HepG2 (cell line): Measurements from ENCODE around the gene KIF6. TPM values are rescaled to one million over a fixed set of nuclear protein-coding genes. Genes with fewer than 3 reads are reported as not detected.

Source experiments
- ATAC-seq: fragments of 200-7000 bp; cut with Tn5 transposase; 3 replicates; pipeline ENCODE4 v1.9.1; 2020; ENCODE audit warnings: mild to moderate bottlenecking, moderate library complexity
- BruUV-seq: library from RNA; stranded (reverse); fragments of 400-500 nt; replicated peaks from 2 replicates; lab custom pipeline; 2021; lab: Mats Ljungman, UMichigan
- CTCF ChIA-PET: fragments of 300-600 bp; formaldehyde crosslinking; extraction: SDS; loops from one replicate; lab custom pipeline; 2021; ENCODE audit warnings: low total read pairs, inconsistent platforms, low intra/inter-chr PET ratio; lab: Yijun Ruan, JAX
- POLR2A ChIA-PET: fragments of 350-600 bp; sonication (Branson Sonifier 250); formaldehyde crosslinking; loops from one replicate; lab custom pipeline; 2020; ENCODE audit warnings: antibody characterized with exemption, inconsistent platforms; lab: Yijun Ruan, JAX
- DNase-seq: peaks from one replicate; pipeline ENCODE4 v3.0.0-alpha.2; 2015; ENCODE audit warnings: low spot score
- FAIRE-seq: peaks from 3 replicates; lab custom pipeline; 2011; peaks lifted over from hg19 to GRCh38; lab: Jason Lieb, UNC
- H2AFZ ChIP-seq: one replicate; pipeline ENCODE4 v1.6.1; 2011; ENCODE audit warnings: low read length, inconsistent platforms
- H3K27ac ChIP-seq: fragments of 300-600 bp; 3 replicates; pipeline ENCODE4 v1.8.0; 2011; ENCODE audit warnings: mixed run types, mild to moderate bottlenecking, mixed read lengths, low read length, inconsistent platforms; ENCODE audit not compliant: insufficient read depth; ENCODE audit errors: extremely low read length
- H3K27me3 ChIP-seq, 2 experiments: fragments of 200-600 bp in 1 of 2; 2 replicates in 1 of 2; 3 replicates in 1 of 2; pipeline versions ENCODE4 v1.6.0 to v1.8.0; 2011; ENCODE audit warnings: low read length in 2 of 2, mild to moderate bottlenecking in 2 of 2, moderate library complexity in 2 of 2, inconsistent platforms in 1 of 2; ENCODE audit not compliant: insufficient read depth in 2 of 2, control insufficient read depth in 1 of 2
- H3K36me3 ChIP-seq, 2 experiments: fragments of 200-600 bp in 1 of 2; replicated peaks in 1 of 2; 2 replicates in 1 of 2; 3 replicates in 1 of 2; pipeline versions ENCODE4 v1.5.1 to v1.8.0; 2011; ENCODE audit warnings: low read length in 2 of 2, inconsistent platforms in 1 of 2; ENCODE audit not compliant: insufficient read depth in 2 of 2, control insufficient read depth in 1 of 2
- H3K4me1 ChIP-seq: 2 replicates; pipeline ENCODE4 v1.5.1; 2012; ENCODE audit warnings: low read length, inconsistent platforms; ENCODE audit not compliant: insufficient read depth
- H3K4me2 ChIP-seq: 2 replicates; pipeline ENCODE4 v1.6.0; 2011; ENCODE audit warnings: low read depth, low read length, inconsistent platforms
- H3K4me3 ChIP-seq, 3 experiments: fragments of 200-600 bp in 1 of 3; sonication (generic), shearing (Covaris generic) in 1 of 3; replicated peaks in 1 of 3; 2 replicates each; pipeline ENCODE4 v1.5.1; 2011 to 2016; ENCODE audit warnings: low read length in 3 of 3, inconsistent platforms in 2 of 3, low read depth in 2 of 3, mild to moderate bottlenecking in 2 of 3, control low read depth in 1 of 3, mixed read lengths in 1 of 3; ENCODE audit not compliant: insufficient read depth in 1 of 3
- H3K79me2 ChIP-seq: one replicate; pipeline ENCODE4 v1.6.1; 2011; ENCODE audit warnings: low read length, inconsistent platforms; ENCODE audit not compliant: insufficient read depth
- H3K9ac ChIP-seq: 2 replicates; pipeline ENCODE4 v1.6.0; 2011; ENCODE audit warnings: mild to moderate bottlenecking, low read depth, low read length, inconsistent platforms; ENCODE audit not compliant: insufficient read depth
- H3K9me3 ChIP-seq: 2 replicates; pipeline ENCODE4 v1.5.1; 2012; ENCODE audit warnings: mild to moderate bottlenecking, low read length
- H4K20me1 ChIP-seq: 2 replicates; pipeline ENCODE4 v1.6.0; 2011; ENCODE audit warnings: inconsistent platforms, mild to moderate bottlenecking, low read length, moderate library complexity; ENCODE audit not compliant: insufficient read depth
- ARNT ChIP-seq: fragments of 450-650 bp; IDR thresholded peaks from 2 replicates; pipeline ENCODE4 v1.6.1; 2017
- EHMT2 ChIP-seq: fragments of 200-600 bp; sonication (generic); IDR thresholded peaks from 2 replicates; pipeline ENCODE4 v1.7.0; 2017; ENCODE audit warnings: antibody characterized with exemption, low read depth, low read length, borderline replicate concordance
- HINFP ChIP-seq: sonication (generic); formaldehyde crosslinking; IDR thresholded peaks from 2 replicates; pipeline ENCODE4 v1.4.0; 2020; ENCODE audit warnings: low read depth, mild to moderate bottlenecking, missing genetic modification reagents
- PAX8 ChIP-seq: sonication (generic); formaldehyde crosslinking; IDR thresholded peaks from 2 replicates; pipeline ENCODE4 v1.8.0; 2022; ENCODE audit warnings: mild to moderate bottlenecking, missing genetic modification reagents, borderline replicate concordance
- RBM22 ChIP-seq: fragments of 200-400 bp; formaldehyde crosslinking; optimal IDR thresholded peaks from 2 replicates; pipeline ENCODE3; 2017; ENCODE audit warnings: mild to moderate bottlenecking, low read length, moderate library complexity
- ZFX ChIP-seq: sonication (generic); formaldehyde crosslinking; IDR thresholded peaks from 2 replicates; pipeline ENCODE4 v1.4.0; 2020; ENCODE audit warnings: mild to moderate bottlenecking, low read depth, missing genetic modification reagents, moderate library complexity
- ZMYM4 ChIP-seq: sonication (generic); formaldehyde crosslinking; IDR thresholded peaks from 2 replicates; pipeline ENCODE4 v1.8.1; 2023; ENCODE audit warnings: mild to moderate bottlenecking, missing genetic modification reagents
- ZNF225 ChIP-seq: sonication (generic); formaldehyde crosslinking; IDR thresholded peaks from 2 replicates; pipeline ENCODE4 v1.4.0; 2020; ENCODE audit warnings: mild to moderate bottlenecking, missing genetic modification reagents
- WGBS: methylation state at CpG from one replicate; pipeline ENCODE4 v1.1.6; 2017; ENCODE audit warnings: low lambda C conversion rate; 5-methylcytosine and 5-hydroxymethylcytosine counted together
- in situ Hi-C: cut with HindIII; loops from 2 replicates; pipeline ENCODE4 v1.10.0; 2017; ENCODE audit warnings: low pct_unique_long_range_greater_than_20kb; ENCODE audit not compliant: extremely low pct_ligation_motif_present
- intact Hi-C: fragments of 100-400 bp; cut with micrococcal nuclease; formaldehyde crosslinking; loops from one replicate; pipeline ENCODE4 v1.10.0; 2022; ENCODE audit not compliant: unreplicated experiment
- polyA plus RNA-seq, 8 experiments: library from polyadenylated mRNA; depleted of rRNA in 3 of 8; stranded (reverse) in 7 of 8; unstranded in 1 of 8; fragments of >200 nt; fragmentation: Illumina TruSeq in 4 of 8; extraction: Trizol in 4 of 8; gene quantifications; 2 replicates each; pipeline versions ENCODE4 v1.2.1 to v1.2.3, GENCODE V29; 2011 to 2016; ENCODE audit warnings: low read depth in 4 of 8, missing spikeins in 1 of 8, mixed read lengths in 1 of 8; ENCODE audit not compliant: insufficient read depth in 1 of 8
- total RNA-seq, 5 experiments: library from RNA; depleted of rRNA; stranded (reverse); fragments of >200 nt; fragmentation: Illumina TruSeq; extraction: Trizol; gene quantifications; 2 replicates each; pipeline ENCODE4 v1.2.3, GENCODE V29; 2016; ENCODE audit warnings: low read depth in 1 of 5
- TF ChIP-seq, protein P1 (sequence below): IDR thresholded peaks from 2 replicates; pipeline ENCODE4 v1.6.1; 2016; ENCODE audit warnings: mild to moderate bottlenecking
- TF ChIP-seq, protein P2 (sequence below): sonication (generic); formaldehyde crosslinking; IDR thresholded peaks from 2 replicates; pipeline ENCODE4 v1.9.0; 2022; ENCODE audit warnings: missing genetic modification reagents, mild to moderate bottlenecking, borderline replicate concordance
- TF ChIP-seq, protein P3 (sequence below): sonication (generic); formaldehyde crosslinking; IDR thresholded peaks from 2 replicates; pipeline ENCODE4 v1.9.0; 2021; ENCODE audit warnings: missing genetic modification reagents, borderline replicate concordance

Gene KIF6
- total and polyA plus RNA-seq, 2 of the 13 experiments (the other 11 are each of a cell fraction or from before 2014, with no cell fraction given), result 0.04 to 0.27 TPM

GRCh38 chr6:39685938-39686337 lies 39.3 kb downstream of the KIF6 start:
- TF ChIP-seq ZFX (CRISPR knock-in tag) (no peak), ZMYM4 (no peak), EHMT2 (no peak), ARNT (no peak)
- TF ChIP-seq, protein P1, sequence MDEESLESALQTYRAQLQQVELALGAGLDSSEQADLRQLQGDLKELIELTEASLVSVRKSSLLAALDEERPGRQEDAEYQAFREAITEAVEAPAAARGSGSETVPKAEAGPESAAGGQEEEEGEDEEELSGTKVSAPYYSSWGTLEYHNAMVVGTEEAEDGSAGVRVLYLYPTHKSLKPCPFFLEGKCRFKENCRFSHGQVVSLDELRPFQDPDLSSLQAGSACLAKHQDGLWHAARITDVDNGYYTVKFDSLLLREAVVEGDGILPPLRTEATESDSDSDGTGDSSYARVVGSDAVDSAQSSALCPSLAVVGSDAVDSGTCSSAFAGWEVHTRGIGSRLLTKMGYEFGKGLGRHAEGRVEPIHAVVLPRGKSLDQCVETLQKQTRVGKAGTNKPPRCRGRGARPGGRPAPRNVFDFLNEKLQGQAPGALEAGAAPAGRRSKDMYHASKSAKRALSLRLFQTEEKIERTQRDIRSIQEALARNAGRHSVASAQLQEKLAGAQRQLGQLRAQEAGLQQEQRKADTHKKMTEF (CRISPR knock-in tag), result no peak
- TF ChIP-seq, protein P2, sequence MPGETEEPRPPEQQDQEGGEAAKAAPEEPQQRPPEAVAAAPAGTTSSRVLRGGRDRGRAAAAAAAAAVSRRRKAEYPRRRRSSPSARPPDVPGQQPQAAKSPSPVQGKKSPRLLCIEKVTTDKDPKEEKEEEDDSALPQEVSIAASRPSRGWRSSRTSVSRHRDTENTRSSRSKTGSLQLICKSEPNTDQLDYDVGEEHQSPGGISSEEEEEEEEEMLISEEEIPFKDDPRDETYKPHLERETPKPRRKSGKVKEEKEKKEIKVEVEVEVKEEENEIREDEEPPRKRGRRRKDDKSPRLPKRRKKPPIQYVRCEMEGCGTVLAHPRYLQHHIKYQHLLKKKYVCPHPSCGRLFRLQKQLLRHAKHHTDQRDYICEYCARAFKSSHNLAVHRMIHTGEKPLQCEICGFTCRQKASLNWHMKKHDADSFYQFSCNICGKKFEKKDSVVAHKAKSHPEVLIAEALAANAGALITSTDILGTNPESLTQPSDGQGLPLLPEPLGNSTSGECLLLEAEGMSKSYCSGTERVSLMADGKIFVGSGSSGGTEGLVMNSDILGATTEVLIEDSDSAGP, result no peak
- TF ChIP-seq, all 625 proteins: peak for 0
- Histone ChIP-seq H3K27me3 (no peaks in the 10 kb centered on the region), H3K36me3 (no peaks in the 10 kb centered on the region), H4K20me1 (no peaks in the 10 kb centered on the region), H3K27ac (no peak overlapping the region), H3K4me1 (no peaks in the 10 kb centered on the region), H3K4me2 (no peak overlapping the region), H3K4me3 (no peak overlapping the region), H3K9ac (no peak overlapping the region), H2AFZ (no peak overlapping the region), H3K79me2 (no peaks in the 10 kb centered on the region), H3K9me3 (no peaks in the 10 kb centered on the region)
- 1% methylated on average over 1 of the region's 1 CpG for WGBS
- FAIRE-seq (no peak), DNase-seq (no peak), ATAC-seq (no peak)
- in situ Hi-C loops (no loop called here), intact Hi-C loops (no loop called here)
- ChIA-PET POLR2A (no interaction called here), CTCF (no interaction called here)
- no TSS peak for BruUV-seq

DNA sequence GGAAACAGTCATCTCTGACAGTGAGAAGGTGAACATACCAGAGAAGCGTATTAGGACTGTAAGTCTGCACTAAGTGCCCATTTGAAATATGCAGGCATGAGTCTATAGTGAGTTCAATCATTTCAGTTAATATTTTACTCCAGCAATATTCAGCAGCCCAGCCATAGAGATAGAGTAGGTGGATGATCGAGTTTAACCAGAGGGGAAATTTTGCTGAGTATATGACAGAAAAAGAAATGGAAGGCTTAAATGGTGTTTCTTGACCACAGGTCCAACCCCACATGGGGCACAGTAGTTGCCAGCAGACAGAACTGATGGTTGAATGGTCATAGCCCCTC lies 39.8 kb downstream of the KIF6 start:
- WGBS, result 35% methylated on average over 2 of the region's 2 CpGs
- H4K20me1 ChIP-seq, result no peaks in the 10 kb centered on the region
- H3K4me1 ChIP-seq, result no peaks in the 10 kb centered on the region
- ATAC-seq, result no peak
- DNase-seq, result no peak
- no TSS peak for BruUV-seq
- no peaks in the 10 kb centered on the region for H3K79me2 ChIP-seq
- H3K4me2 ChIP-seq, result no peak overlapping the region
- H2AFZ ChIP-seq, result no peak overlapping the region
- ChIA-PET CTCF (no interaction called here), POLR2A (no interaction called here)
- no peak for FAIRE-seq
- H3K36me3 ChIP-seq, result no peaks in the 10 kb centered on the region
- in situ Hi-C loops, result no loop called here
- no peak overlapping the region for H3K4me3 ChIP-seq
- H3K27me3 ChIP-seq, result no peaks in the 10 kb centered on the region
- no peak overlapping the region for H3K9ac ChIP-seq
- H3K9me3 ChIP-seq, result no peaks in the 10 kb centered on the region
- intact Hi-C loops, result no loop called here
- H3K27ac ChIP-seq, result no peak overlapping the region
- TF ChIP-seq ZNF225 (CRISPR knock-in tag) (no peak), PAX8 (CRISPR knock-in tag) (no peak), RBM22 (no peak), HINFP (CRISPR knock-in tag) (no peak)
- TF ChIP-seq, protein P2, result no peak
- TF ChIP-seq, protein P3, sequence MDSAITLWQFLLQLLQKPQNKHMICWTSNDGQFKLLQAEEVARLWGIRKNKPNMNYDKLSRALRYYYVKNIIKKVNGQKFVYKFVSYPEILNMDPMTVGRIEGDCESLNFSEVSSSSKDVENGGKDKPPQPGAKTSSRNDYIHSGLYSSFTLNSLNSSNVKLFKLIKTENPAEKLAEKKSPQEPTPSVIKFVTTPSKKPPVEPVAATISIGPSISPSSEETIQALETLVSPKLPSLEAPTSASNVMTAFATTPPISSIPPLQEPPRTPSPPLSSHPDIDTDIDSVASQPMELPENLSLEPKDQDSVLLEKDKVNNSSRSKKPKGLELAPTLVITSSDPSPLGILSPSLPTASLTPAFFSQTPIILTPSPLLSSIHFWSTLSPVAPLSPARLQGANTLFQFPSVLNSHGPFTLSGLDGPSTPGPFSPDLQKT (CRISPR knock-in tag), result no peak
